SK-N-SH (cell line): ENCODE data around the gene CRIM1.

Experiments used
- CTCF ChIP-seq: fragments of 200-600 bp; sonication (generic); IDR thresholded peaks from 2 replicates; pipeline ENCODE4 v1.6.1; 2017; ENCODE audit warnings: antibody characterized with exemption, mild to moderate bottlenecking, moderate library complexity
- POLR2AphosphoS5 ChIP-seq: IDR thresholded peaks from 2 replicates; pipeline ENCODE4 v1.6.1; 2012; ENCODE audit warnings: low read depth, low read length
- TAF1 ChIP-seq: IDR thresholded peaks from 2 replicates; pipeline ENCODE4 v1.6.1; 2012; ENCODE audit warnings: low read depth, mild to moderate bottlenecking, low read length, moderate library complexity, borderline replicate concordance
- YY1 ChIP-seq: IDR thresholded peaks from 2 replicates; pipeline ENCODE4 v1.4.0; 2012; ENCODE audit warnings: low read depth, mild to moderate bottlenecking

GRCh38 chr2:36497570-36498163, 142.1 kb downstream of the CRIM1 start:
- TF ChIP-seq CTCF, result no peak
- no peak for TF ChIP-seq POLR2AphosphoS5
- TF ChIP-seq YY1, result no peak
- no peak for TF ChIP-seq TAF1
